ENCODE results near the gene RPS6KA4.

DNA sequence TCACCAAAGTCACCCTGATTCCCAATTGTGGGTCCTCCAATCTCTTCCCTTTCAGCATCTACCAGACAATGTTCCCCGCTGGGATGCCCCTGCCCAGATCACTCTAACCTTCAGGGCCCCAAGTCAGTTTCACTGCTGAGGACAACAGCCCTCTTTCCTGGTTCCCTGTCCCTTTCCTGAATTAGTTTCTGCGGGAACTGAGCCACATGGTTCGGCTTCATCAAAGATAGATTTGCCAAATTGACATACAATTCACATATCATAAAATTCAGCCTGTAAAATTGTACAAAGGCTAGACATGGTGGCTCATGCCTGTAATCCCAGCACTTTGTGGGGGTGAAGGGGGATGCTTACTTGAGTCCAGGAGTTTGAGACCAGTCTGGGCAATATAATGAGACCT, 31.0 kb upstream of the RPS6KA4 start:
- TF ChIP-seq POLR2AphosphoS5 (IDR thresholded peaks at IDR 0.05) (no peak), POLR2A (IDR thresholded peaks at IDR 0.05) (no peak)
- TF ChIP-seq, protein P1, sequence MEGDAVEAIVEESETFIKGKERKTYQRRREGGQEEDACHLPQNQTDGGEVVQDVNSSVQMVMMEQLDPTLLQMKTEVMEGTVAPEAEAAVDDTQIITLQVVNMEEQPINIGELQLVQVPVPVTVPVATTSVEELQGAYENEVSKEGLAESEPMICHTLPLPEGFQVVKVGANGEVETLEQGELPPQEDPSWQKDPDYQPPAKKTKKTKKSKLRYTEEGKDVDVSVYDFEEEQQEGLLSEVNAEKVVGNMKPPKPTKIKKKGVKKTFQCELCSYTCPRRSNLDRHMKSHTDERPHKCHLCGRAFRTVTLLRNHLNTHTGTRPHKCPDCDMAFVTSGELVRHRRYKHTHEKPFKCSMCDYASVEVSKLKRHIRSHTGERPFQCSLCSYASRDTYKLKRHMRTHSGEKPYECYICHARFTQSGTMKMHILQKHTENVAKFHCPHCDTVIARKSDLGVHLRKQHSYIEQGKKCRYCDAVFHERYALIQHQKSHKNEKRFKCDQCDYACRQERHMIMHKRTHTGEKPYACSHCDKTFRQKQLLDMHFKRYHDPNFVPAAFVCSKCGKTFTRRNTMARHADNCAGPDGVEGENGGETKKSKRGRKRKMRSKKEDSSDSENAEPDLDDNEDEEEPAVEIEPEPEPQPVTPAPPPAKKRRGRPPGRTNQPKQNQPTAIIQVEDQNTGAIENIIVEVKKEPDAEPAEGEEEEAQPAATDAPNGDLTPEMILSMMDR (IDR thresholded peaks at IDR 0.05): no peak
